ENCODE measurements around the gene MEIS2.

Gene MEIS2

DNA sequence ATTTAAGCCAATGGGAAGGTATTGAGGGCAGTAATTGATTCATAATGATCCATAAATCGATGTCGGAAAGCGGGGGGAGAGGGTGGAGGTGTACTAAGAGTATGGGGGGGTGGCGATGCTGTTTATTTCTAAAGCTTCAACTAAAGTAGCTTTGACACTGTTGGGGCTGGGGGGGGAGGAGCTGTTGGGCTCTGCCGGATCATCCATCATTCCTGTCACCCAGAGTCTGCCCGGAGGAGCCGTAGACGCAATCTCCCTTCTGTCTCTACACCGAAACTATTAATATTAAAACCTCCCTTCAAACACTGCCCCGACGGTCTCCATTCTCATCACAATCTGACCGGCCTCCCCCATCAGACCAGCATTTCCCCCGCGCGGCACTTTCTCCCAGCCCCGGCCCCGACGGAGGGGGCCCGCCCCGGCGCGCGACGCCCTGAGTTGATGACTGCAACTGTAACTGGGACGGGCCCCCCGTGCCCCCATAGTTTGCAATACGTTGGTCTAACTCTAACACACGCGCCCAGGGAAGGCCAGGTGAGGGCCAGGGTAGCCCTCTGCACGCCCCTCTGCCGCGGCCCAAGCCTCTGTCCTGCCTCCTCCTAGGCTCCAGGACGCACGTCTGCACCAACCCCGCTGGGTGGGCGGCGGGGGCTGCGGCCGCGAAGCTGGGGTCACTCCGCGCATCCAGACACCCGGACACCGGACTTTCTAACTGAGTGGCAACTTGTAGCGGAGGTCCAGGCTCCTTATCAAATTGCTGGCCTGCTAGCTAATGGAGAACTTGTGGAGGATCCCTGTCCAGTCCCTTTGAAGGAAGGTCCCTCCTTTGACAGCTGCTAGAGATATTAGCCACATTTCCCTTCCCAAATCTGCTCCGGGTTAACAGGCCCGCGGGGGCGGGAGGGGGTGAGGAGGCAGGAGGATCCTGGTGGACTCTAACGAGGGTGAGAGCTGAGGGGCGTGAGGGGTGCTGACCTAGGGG is 212.0 kb downstream of the MEIS2 start:
- CTCF ChIA-PET: interaction anchor here (0.6 kb wide), 1 partner anchor 247 kb away, joined by 3 read pairs; no protein-coding TSS in a partner anchor
- H3K9me3 ChIP-seq (ENCODE audit: control insufficient read depth, insufficient read depth, low read depth, low read length): no peaks in the 10 kb centered on the region
- POLR2A ChIA-PET: no interaction called here
- H3K27ac ChIP-seq (ENCODE audit: extremely low read depth, low read depth, low read length): no peak overlapping the region; the same call in 1 of the 2 replicates
- H3K4me3 ChIP-seq (ENCODE audit: low read depth, low read length): no peak overlapping the region
- H3K4me1 ChIP-seq (ENCODE audit: control insufficient read depth, insufficient read depth, low read length): no peaks in the 10 kb centered on the region
- TF ChIP-seq ZNF202 (tag by site-specific recombination; IDR thresholded peaks at IDR 0.05; ENCODE audit: borderline replicate concordance): peak; percentile 33; the same call in 1 of the 2 replicates
- TF ChIP-seq, protein P1, sequence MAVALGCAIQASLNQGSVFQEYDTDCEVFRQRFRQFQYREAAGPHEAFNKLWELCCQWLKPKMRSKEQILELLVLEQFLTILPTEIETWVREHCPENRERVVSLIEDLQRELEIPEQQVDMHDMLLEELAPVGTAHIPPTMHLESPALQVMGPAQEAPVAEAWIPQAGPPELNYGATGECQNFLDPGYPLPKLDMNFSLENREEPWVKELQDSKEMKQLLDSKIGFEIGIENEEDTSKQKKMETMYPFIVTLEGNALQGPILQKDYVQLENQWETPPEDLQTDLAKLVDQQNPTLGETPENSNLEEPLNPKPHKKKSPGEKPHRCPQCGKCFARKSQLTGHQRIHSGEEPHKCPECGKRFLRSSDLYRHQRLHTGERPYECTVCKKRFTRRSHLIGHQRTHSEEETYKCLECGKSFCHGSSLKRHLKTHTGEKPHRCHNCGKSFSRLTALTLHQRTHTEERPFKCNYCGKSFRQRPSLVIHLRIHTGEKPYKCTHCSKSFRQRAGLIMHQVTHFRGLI (tag by site-specific recombination; IDR thresholded peaks at IDR 0.05): peak; percentile 60; the same call in 1 of the 2 replicates
- no peak for TF ChIP-seq ZNF664 (tag by site-specific recombination; IDR thresholded peaks at IDR 0.05)
- H3K36me3 ChIP-seq (ENCODE audit: control insufficient read depth in 2 of 2, insufficient read depth in 1 of 2, low read length in 2 of 2): peaks cover 0 to 9% of the 10 kb centered on the region in 2 experiments; a peak in 1 of 3 replicates

DNA sequence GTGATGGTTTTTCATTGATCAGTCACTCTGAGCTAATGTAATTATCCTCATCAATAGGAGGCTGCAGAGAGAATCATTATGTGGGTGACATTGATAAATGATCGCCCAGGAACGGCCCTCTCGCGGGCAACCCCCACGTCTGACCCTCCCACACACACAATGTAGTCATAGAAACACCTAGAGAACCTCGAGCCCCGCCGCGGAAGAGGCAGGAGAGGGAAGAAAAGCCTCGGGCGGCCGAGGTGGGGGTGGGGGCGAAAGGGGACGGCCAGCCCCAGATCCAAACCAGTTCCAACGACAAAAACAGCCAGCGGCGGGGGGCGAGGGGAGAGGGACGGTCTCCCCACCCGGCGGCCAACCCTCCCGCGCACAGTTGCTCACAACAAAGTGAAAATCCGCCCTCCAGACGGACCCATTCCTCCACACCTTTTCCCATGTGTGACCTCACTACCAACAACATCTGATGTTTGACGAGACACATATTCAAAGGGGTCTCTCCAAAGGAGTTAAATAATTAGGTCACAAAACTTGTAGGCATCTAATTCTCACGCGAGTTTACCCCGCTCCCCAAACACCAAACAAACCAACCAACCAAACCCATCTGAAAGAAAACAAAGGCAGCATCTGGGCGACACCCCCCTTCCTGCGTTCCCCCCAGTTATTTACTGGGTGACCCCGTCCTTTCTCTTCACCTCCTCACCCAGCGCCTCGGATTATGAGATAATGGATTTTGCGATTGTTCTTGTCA is 213.0 kb downstream of the MEIS2 start:
- POLR2A ChIA-PET: no interaction called here
- H3K9me3 ChIP-seq (ENCODE audit: control insufficient read depth, insufficient read depth, low read depth, low read length): no peaks in the 10 kb centered on the region
- no peaks in the 10 kb centered on the region for H3K4me1 ChIP-seq (ENCODE audit: control insufficient read depth, insufficient read depth, low read length)
- H3K36me3 ChIP-seq (ENCODE audit: control insufficient read depth in 2 of 2, insufficient read depth in 1 of 2, low read length in 2 of 2): peaks cover 0 to 9% of the 10 kb centered on the region in 2 experiments; a peak in 1 of 3 replicates
- TF ChIP-seq ZNF560 (tag by site-specific recombination; IDR thresholded peaks at IDR 0.05; ENCODE audit: borderline replicate concordance) (no peak), SP2 (tag by site-specific recombination; IDR thresholded peaks at IDR 0.05) (peak; percentile 39; the same call in 1 of the 2 replicates), GLIS1 (tag by site-specific recombination; IDR thresholded peaks at IDR 0.05) (0 out of 2 replicates have a peak, but pooled peaks have one; percentile 10), ZNF600 (tag by site-specific recombination; IDR thresholded peaks at IDR 0.05) (0 out of 2 replicates have a peak, but pooled peaks have one; percentile 18), ZNF202 (tag by site-specific recombination; IDR thresholded peaks at IDR 0.05; ENCODE audit: borderline replicate concordance) (no peak), ZNF335 (tag by site-specific recombination; conservative IDR thresholded peaks at IDR 0.05) (0 out of 2 replicates have a peak, but pooled peaks have one; percentile 34), ZNF501 (tag by site-specific recombination; IDR thresholded peaks at IDR 0.05) (no peak), ZFP69B (tag by site-specific recombination; IDR thresholded peaks at IDR 0.05) (no peak), EGR2 (tag by site-specific recombination; IDR thresholded peaks at IDR 0.05; ENCODE audit: low read depth) (0 out of 2 replicates have a peak, but pooled peaks have one; percentile 36), ZNF341 (tag by site-specific recombination; IDR thresholded peaks at IDR 0.05; ENCODE audit: low read depth) (peak; percentile 31; the same call in 1 of the 2 replicates), ZFHX2 (tag by site-specific recombination; conservative IDR thresholded peaks at IDR 0.05) (0 out of 2 replicates have a peak, but pooled peaks have one; percentile 39)
- TF ChIP-seq, protein P2, sequence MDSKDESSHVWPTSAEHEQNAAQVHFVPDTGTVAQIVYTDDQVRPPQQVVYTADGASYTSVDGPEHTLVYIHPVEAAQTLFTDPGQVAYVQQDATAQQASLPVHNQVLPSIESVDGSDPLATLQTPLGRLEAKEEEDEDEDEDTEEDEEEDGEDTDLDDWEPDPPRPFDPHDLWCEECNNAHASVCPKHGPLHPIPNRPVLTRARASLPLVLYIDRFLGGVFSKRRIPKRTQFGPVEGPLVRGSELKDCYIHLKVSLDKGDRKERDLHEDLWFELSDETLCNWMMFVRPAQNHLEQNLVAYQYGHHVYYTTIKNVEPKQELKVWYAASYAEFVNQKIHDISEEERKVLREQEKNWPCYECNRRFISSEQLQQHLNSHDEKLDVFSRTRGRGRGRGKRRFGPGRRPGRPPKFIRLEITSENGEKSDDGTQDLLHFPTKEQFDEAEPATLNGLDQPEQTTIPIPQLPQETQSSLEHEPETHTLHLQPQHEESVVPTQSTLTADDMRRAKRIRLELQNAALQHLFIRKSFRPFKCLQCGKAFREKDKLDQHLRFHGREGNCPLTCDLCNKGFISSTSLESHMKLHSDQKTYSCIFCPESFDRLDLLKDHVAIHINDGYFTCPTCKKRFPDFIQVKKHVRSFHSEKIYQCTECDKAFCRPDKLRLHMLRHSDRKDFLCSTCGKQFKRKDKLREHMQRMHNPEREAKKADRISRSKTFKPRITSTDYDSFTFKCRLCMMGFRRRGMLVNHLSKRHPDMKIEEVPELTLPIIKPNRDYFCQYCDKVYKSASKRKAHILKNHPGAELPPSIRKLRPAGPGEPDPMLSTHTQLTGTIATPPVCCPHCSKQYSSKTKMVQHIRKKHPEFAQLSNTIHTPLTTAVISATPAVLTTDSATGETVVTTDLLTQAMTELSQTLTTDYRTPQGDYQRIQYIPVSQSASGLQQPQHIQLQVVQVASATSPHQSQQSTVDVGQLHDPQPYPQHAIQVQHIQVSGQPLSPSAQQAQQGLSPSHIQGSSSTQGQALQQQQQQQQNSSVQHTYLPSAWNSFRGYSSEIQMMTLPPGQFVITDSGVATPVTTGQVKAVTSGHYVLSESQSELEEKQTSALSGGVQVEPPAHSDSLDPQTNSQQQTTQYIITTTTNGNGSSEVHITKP (tag by site-specific recombination; IDR thresholded peaks at IDR 0.05): peak; percentile 74; the same call in 1 of the 2 replicates
- TF ChIP-seq, protein P3, sequence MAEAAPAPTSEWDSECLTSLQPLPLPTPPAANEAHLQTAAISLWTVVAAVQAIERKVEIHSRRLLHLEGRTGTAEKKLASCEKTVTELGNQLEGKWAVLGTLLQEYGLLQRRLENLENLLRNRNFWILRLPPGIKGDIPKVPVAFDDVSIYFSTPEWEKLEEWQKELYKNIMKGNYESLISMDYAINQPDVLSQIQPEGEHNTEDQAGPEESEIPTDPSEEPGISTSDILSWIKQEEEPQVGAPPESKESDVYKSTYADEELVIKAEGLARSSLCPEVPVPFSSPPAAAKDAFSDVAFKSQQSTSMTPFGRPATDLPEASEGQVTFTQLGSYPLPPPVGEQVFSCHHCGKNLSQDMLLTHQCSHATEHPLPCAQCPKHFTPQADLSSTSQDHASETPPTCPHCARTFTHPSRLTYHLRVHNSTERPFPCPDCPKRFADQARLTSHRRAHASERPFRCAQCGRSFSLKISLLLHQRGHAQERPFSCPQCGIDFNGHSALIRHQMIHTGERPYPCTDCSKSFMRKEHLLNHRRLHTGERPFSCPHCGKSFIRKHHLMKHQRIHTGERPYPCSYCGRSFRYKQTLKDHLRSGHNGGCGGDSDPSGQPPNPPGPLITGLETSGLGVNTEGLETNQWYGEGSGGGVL (tag by site-specific recombination; IDR thresholded peaks at IDR 0.05): peak; percentile 21; the same call in 1 of the 2 replicates
- TF ChIP-seq, protein P4, sequence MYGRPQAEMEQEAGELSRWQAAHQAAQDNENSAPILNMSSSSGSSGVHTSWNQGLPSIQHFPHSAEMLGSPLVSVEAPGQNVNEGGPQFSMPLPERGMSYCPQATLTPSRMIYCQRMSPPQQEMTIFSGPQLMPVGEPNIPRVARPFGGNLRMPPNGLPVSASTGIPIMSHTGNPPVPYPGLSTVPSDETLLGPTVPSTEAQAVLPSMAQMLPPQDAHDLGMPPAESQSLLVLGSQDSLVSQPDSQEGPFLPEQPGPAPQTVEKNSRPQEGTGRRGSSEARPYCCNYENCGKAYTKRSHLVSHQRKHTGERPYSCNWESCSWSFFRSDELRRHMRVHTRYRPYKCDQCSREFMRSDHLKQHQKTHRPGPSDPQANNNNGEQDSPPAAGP (tag by site-specific recombination; IDR thresholded peaks at IDR 0.05): no peak
- CTCF ChIA-PET: no interaction called here
- peak overlapping the region; percentile 35 for H3K4me3 ChIP-seq (ENCODE audit: low read depth, low read length)
- peak overlapping the region; percentile 24; the same call in 1 of the 2 replicates for H3K27ac ChIP-seq (ENCODE audit: extremely low read depth, low read depth, low read length)

All from HEK293 (cell line).